Middle frontal gyrus (tissue), 1 donor: ENCODE results near the gene TUBB3.
"Not testable (repeated sequence)": the region's sequence is repeated elsewhere in the genome, so short reads cannot be mapped to it uniquely, and the experiment has no call there.

Experiments used
- DNase-seq: peaks from one replicate; pipeline ENCODE4 v3.0.0-alpha.2; 2015; ENCODE audit warnings: low spot score; ENCODE audit errors: extremely low spot score

The TUBB3 gene

DNA sequence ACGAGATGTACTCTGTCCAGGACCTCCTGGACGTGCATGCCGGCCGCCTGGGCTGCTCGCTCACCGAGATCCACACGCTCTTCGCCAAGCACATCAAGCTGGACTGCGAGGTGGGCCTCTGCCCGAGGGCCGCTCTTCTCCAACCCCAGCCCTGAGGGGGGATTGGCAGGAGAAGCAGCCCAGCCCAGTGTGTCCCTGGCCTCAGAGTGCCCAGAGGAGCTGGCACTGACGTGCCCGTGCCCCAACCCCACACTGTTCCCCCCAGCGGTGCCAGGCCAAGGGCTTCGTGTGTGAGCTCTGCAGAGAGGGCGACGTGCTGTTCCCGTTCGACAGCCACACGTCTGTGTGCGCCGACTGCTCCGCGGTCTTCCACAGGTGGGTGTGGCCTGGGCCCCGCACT, 41.1 kb downstream of the TUBB3 start:
- no peak for DNase-seq

DNA sequence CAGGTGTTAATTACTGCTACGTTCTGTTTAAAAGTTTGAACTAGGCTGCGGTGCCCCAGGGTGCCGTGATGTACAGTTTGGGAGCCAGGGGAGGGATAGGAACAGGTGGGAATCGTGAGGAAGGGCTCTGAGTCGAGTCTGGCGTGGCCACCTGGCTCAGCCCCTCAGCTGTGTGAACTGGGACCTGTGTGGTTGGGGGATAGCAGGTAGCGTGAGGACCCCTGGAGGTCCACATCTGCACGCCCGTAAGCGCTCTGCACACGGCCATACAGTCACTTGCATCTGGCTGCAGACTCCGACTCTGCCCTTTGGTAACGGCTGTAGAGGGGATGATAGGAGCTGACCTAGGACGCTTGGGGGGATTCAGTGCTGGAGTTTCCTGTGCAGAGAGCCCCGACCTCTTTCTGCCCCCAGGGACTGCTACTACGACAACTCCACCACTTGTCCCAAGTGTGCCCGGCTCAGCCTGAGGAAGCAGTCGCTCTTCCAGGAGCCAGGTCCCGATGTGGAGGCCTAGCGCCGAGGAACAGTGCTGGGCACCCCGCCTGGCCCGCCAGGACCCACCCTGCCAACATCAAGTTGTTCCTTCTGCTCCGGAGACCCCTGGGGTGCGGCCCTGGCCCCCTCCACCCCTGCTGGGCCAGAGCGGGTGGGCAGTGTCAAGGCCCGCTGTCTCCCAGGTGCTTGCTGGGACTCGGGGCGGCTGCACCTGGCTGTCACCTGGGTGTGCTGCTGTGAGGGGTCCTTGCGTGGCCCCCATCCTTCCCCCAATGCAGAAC, 42.5 kb downstream of the TUBB3 start:
- DNase-seq: no peak

DNA sequence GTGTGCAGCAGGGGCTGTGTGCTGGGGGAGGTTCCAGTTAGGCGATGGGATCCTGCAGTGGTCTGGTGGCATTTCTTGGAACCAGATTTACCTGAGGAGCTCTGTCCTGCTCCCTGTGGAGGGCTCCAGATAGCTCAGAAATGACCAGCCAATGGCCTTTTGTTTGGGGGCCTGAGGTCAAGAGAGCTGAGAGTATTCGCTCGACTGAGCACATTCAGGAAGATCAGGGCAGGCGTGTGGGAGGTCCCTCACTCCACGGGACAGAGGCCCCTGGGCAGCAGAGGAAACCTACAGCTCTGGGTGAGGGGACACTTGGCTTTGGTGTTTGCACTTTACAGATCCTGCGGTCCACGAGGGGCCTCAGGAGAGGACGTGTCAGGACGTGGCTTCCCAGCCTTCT, 43.6 kb downstream of the TUBB3 start:
- DNase-seq: no peak

DNA sequence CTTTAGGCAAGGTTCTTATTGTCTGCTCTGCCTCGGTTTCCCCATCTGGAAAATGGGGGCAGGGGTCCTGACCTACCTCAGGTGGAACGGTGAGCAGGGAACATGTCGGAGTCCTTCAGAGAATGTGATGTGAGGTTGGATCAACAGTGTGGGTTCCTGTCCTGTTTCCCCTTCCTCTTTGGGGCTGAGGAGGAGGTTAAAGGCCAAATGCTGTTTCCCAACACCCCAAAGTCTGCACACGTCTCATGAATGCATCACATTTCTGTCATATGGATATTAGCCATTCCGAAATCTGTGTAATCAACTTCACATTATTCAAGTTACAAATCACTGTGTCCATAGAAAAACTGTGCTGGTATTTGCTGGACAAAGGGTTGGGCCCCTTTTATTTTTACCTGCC, 44.3 kb downstream of the TUBB3 start:
- DNase-seq: not testable (repeated sequence)

DNA sequence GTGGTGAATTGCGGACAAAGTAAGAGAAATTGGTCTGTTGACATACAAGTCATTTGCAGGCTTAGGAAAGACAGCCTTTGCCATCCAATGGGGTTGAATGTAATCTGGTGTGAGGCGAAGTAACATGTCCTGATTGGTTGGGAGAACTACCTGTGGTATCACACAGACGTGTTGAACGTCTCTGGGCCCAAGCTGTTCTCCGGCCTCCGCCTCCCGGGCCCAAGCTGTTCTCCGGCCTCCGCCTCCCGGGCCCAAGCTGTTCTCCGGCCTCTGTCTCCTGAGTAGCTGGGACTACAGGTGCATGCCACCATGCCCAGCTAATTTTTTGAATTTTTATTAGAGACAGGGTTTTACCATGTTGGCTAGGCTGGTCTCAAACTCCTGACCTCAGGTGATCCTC, 44.9 kb downstream of the TUBB3 start:
- DNase-seq: not testable (repeated sequence)

DNA sequence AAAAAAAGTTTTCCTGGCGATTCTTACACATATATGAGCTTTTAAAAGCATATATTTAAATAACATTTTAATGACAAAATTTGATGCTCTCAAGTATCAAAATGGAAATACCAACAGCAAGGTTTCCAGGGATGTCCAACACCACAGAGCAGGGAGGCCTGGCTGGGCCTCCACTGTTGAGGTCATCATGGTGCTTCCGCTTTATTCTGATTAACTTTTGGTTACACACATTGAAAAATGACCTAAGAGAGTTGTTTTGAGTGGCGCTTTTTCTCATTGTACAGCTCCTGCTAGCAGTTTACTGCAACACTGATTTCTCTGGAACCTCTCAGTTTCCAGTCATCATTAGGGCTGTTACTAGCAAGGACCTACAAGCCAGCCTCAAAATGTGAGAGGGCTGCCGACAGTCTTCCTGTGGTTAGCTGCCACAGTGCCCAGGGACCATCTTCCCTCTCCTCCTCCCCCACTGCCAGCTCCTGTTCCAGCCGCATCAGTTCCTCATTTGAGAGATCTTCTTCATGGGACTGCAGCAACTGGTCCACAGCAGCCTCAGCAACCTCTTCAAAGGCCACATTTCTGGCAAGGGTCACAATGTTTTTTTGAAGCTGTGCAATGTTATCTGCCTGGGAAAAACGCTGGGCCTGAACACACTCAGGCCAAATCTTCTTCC, 46.7 kb downstream of the TUBB3 start:
- no peak for DNase-seq

DNA sequence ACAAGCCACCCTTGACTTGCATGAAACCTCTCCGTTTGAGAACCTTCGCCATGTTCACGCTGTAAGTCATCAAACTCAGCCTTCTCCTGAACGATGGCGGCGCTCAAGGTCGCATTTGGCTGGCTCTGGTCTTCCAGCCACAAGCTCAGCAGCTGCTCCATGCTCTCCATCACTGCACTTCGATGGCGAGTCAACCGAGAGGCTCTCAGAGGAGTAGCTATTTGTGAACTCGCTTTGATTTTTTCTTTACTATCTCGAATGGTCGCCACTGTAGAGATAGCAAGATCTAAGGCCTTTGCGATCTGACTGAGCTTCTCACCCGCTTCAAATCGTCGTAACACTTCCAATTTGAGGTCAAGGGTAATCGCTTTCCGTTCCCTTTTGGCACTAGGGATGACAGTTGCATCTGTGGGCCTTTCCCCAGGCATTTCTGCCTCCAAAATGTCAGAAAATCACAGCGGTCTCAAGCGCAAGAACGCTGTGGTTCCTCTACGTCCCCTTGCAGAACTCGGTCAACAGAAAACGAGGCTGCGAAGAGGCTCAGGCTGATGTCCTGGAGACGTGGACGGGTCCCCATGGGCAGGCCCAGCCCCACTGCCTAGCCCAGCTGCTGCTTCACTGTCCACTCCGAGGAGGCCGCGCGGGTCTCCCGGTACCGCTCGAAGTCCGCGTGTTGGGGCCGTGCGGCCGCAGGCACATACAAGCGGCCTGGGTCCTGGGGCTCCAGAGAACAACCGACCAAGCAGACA, 48.5 kb downstream of the TUBB3 start:
- DNase-seq: no peak

DNA sequence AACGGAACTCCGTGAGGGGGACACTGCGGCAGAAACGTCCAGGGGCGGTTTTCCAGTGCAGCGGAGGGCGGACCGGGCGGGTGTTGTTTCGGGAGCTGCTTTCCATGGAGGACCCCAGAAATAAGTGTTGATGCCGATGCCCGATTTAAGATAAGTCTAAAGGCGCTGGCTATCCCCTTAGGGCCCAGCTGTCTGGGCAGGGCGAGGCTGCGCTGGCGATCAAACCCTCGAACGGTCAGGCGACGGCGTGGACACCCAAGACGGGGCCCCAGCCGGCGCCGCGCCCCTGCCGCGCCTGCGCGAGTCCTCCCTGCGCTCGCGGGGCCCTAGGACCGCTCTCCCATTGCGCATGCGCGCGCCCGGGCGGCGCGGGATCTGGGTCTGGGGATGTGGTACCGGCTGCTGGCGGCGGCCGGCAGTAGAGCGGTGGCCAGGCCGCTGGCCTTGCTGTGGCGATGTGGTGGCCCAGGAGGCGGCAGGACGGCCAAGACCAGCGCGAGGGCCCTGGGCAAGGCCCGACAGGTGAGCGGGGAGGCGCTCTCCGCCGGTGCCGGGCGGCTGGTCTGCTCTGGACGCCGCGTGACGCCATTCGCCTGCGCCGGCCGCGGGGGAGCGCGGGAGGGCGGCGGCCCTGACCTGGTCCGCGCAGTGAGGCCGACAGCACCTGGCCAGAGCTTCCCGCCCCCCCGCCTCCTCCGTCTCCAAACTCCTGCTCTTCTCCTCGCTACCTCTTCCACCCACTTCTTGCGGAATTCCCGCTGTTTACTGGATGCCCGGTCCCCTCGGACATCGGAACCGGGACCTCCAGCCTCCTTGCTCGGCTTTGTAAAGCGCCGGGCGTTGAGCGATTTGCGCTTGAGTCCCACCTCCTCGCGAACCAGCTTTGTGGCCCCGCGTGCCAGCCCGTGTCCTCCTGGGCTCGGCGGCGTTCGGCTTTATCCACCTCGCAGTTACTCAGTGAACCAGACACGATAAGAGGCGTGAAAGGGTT, 49.4 kb downstream of the TUBB3 start:
- peak; percentile 93 for DNase-seq

DNA sequence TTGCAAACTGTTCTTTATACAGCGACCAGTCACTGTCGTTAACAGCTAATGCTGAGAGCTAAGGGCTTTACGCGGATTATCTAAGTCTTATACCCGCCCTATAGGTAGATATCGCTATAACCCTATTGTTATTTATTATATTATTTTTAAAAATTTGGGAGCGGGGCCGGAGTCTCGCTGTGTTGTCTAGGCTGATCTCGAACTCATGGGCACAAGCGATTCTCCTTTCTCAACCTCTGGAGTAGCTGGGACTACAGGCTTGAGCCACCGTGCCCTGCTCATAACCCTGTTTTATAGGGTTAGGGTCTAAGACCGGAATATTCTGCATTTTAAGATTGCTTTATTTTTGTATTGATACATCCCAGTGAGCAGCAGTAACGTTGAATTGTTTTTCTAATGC, 50.1 kb downstream of the TUBB3 start:
- DNase-seq: no peak

DNA sequence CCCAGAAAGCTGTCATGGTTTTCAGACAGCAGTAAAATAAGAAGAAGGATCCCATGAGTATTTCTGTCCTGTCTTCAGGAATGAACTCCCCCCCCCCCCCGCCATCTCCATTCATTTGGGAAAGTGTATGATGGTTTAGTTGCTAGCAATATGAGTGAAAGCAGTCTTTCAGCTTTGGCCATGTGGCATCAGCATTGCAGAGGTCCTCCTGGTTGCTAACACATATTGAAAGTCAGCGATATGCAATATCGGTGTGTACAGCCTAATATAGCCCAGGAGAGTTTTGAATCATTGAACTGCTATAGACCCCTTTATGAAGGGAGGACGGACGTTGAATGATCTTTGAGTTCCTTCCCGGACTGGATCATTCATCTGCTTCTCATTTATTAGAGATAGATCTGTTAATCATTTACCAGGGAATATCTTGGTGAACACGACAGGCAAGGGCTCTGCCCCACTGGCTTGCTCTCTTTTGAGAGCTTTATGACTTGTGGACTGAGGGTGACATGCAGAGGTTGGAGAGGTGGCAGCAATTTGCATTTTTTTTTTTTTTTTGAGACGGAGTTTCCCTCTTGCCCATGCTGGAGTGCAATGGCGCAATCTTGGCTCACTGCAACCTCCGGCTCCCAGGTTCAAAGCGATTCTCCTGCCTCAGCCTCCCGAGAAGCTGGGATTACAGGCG, 50.7 kb downstream of the TUBB3 start:
- DNase-seq: no peak

DNA sequence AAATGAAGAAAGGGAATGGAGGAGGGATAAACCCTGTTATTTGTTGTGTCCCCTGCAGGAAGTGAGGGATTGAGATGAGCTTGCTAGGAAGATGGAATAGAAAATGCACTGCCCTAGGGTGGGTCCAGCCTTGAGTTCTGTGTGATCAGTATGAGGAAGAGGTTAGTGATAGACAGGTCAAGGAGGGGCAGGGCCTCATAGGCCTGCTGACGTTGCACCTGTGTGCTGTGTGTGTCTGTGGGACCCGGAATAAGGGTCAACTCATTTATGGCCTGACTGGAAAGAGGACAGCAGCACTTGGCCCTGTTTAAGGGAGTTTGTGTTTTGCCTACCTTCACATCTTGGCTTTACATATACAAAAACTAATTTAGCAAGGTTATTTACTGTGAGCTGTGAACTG, 51.7 kb downstream of the TUBB3 start:
- DNase-seq: no peak

DNA sequence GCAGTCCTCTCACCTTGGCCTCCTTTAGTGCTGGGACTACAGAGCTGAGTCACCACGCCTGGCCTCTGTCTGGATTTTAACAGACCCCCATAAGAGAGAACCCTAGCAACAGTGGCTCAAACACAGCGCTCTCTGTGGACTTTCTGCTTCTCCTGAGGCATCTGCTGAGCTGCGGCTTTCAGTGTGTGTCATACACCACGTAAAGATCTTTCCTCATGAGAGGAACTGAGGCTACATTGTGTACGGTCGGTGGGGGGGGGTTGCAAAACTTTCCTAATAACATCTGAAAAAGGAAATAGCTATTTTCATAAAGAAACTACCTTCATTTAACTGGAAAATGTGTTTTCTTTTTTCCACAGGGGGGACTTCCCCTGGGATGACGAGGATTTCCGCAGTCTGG, 58.3 kb downstream of the TUBB3 start:
- no peak for DNase-seq

DNA sequence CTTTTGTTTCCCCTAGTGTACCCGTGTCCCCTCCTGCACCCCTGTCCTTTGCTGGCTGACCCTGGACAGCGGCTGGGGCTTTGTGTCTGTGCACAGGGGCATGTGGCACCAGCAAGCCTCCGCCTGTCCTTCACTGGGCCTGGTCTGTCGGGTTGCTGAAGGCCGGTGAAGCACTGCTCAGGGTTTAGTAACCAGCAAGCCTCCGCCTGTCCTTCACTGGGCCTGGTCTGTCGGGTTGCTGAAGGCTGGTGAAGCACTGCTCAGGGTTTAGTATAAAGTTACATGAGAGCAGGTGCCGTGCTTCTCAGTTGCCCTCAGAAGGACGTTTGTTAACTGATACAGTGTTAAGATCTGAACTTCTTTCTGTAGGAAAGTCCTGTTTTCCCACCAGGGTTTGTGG, 59.2 kb downstream of the TUBB3 start:
- no peak for DNase-seq

DNA sequence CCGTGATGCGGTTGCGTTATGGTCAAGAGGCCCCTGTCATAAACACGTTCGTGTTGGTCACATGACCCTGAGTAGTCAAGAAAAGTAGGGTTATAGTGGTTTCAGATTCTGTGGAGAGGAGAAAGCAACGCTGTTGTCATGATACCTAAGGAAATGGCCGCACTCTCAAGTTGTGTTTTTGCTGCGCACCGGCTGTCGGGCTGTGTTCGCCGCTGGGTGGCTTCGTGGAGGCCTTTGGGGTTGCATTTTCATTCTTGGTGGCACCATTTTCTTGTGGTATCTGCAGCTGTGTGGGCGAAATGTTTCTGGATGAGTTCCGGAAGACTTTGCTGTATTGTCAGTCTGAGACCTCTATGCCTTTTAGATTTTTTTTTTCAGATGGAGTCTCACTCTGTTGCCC, 60.4 kb downstream of the TUBB3 start:
- DNase-seq: no peak

DNA sequence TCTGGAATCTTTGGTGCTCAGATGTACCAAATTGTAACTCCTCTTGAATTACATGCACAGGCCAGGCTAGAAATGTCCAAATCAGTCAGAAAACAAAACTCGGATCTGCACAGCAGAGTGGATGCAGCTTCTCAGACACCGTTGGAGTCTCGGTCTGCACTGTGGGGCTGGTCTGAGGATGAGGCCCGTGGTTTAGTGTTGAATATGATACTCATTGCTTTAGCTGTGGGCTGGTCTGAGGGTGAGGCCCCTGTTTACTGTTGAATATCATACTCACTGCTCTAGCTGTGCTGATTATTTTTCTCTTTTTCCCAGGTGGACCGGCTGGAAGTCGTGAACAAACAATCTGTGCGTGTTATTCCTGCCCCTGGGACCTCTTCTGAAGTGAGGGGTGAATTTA, 61.1 kb downstream of the TUBB3 start:
- DNase-seq: no peak

DNA sequence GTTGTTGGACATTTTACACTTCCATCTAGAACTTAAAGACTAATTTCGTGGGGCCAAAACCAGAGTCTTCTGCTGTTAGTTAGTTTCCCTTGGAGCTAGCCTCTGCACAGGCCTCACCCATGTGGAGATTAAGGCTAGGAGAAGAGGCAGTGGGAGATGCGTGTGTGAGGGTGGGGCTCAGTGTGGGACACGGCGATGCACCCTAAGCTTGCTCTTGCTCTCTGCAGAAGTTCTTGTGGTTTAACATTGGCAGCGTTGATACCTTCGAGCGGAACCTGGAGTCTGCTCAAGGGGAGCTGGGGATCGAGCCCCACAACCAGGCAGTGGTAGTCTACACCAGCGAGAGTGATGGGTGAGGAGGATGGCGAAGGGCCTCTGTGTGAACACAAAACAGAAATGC, 62.1 kb downstream of the TUBB3 start:
- no peak for DNase-seq
